HG03558 (cell line): Measurements from ENCODE around the gene BCL11B.
"Not testable (repeated sequence)": the region's sequence is repeated elsewhere in the genome, so short reads cannot be mapped to it uniquely, and the experiment has no call there.

Experiments used
- ATAC-seq: cut with Tn5 transposase; IDR thresholded peaks from one replicate; pipeline ENCODE4 v1.9.1; 2021; ENCODE audit warnings: moderate number of reproducible peaks; ENCODE audit not compliant: unreplicated experiment; ENCODE audit errors: extremely low read depth

BCL11B gene

GRCh38 chr14:99229654-99230207 lies 42.3 kb downstream of the BCL11B start:
- ATAC-seq: no peak

- not testable (repeated sequence) for ATAC-seq
These were observed 43.2 kb downstream of the BCL11B start for GRCh38 chr14:99228760-99229159.

- ATAC-seq: no peak
These were observed 45.3 kb downstream of the BCL11B start for GRCh38 chr14:99226687-99227086.

- ATAC-seq: no peak
These were observed 46.4 kb downstream of the BCL11B start for GRCh38 chr14:99225436-99226203.

GRCh38 chr14:99224948-99225347 lies 47.0 kb downstream of the BCL11B start:
- no peak for ATAC-seq

DNA sequence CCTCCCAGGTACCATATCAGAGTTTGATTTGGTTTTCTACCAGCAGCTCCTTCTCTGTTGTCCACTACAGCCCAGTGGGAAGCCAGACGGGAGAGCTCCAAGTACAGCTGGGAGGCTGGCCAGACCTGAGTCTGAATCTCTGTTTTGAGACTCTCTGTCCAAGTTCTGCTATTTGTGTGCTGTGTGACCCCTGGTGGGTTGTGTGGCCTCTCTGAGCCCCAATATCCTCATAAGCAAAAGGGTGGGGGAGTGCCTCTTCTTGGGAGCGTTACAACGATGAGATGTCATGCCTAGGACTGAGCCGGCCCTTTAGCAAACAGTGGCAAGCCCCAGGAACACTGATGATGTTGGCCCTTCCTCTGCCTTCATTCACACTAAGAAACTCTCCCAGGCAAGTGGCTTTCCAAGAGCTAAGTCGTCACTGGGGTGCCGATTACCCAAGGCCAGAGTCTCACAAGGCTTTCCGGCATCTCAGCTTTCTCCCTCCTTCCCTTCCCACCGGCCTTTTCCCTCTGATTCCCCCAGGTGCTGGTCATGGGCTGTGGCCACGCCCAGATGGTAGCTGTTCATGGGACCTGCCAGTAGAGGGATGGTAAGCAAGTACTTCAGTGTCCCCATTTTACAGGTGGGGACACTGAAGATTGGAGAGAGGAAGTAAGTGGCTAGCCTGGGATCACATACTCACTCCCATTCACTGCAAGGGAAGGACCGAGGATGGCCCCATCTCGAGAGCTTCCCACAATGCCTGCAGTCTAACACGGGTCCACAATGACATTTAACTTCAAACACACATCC lies 47.7 kb downstream of the BCL11B start:
- no peak for ATAC-seq

GRCh38 chr14:99221445-99221844 lies 50.6 kb downstream of the BCL11B start:
- ATAC-seq: no peak

GRCh38 chr14:99217066-99217955 lies 54.7 kb downstream of the BCL11B start:
- no peak for ATAC-seq

- no peak for ATAC-seq
These were observed 55.8 kb downstream of the BCL11B start for GRCh38 chr14:99216191-99216590.

DNA sequence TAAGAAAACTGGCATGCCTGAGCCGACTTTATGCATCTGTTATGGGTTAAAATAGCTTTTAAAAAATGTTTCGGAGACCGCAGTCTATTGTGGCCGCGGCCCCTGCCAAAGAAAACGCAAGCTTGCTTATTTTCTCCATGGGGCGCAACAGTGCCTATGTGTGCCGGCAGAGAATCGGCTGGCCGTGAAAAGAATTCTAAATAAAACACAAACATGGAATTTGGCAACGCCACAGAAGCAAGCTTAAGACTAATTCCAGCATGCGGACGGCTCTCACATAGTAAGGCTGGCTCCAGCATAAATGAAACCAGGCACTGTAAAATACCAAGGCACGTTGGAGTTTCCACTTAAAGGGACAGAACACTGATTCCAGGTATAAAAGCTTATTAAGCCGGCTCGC lies 56.7 kb downstream of the BCL11B start:
- ATAC-seq: no peak

GRCh38 chr14:99214701-99215100 lies 57.3 kb downstream of the BCL11B start:
- ATAC-seq: no peak

- ATAC-seq: no peak
These were observed 58.4 kb downstream of the BCL11B start for GRCh38 chr14:99213527-99213971.

GRCh38 chr14:99213101-99213500 lies 58.9 kb downstream of the BCL11B start:
- no peak for ATAC-seq

GRCh38 chr14:99212646-99213045 lies 59.4 kb downstream of the BCL11B start:
- no peak for ATAC-seq

DNA sequence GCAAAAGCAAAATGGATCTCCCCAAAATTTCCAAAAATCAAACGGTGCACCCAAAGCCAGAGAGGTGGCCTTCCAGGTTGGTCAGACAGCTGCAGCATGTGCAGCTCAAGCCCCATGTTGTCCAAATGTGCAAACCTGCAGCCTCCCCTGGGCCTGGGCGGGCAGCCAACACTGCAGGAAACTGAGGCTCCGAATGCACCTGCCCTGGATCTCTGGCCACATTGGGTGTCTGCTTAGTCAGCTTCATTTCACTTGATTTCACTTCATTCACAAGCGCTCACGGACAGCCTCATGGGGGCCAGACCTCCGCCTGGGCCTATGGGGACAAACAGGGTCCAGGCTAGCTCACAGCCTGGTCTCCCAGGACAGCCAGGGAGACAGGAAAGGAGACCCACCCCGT lies 59.8 kb downstream of the BCL11B start:
- no peak for ATAC-seq

- ATAC-seq: no peak
These were observed 60.6 kb downstream of the BCL11B start for GRCh38 chr14:99211410-99211809.

- ATAC-seq: no peak
These were observed 61.7 kb downstream of the BCL11B start for GRCh38 chr14:99210333-99210732.

DNA sequence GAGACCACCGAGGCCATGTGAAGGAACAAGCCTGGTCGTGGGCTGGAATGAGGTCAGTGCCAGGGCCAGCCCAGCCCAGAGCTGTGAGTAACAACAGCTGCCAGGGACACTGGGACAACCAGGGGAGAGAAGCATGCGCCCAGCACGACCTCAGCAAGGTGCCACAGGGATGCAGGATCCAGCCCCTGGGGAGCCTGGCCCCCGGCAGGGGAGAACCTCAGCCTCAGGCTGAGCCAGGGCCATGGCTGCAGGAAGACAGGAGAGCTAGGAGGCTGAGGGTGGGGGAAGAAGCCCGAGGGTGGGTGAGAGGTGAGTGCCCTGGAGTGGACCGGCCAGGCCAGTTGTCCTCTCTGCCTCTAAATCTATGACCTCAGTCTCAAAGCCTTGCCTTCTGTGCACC lies 62.6 kb downstream of the BCL11B start:
- no peak for ATAC-seq

DNA sequence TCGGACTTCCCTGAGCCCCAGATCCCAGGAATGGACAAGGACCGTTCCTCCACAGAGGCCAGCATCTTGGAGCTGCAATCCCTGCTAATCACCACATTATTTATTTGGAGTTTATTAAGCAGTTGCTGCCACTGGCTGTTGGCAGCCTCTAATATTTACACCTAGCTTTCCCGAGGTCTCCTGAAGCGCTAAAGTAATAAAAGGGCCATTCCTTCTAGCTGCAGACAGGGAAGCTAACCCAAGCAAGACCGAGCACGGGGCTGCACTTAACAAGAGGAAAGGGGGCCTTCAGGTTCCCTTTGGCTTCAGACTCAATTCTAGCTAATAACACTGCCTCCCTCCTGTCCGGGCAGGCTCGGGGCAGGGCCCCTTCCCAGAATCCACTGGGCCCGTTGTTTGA lies 63.7 kb downstream of the BCL11B start:
- ATAC-seq: no peak

GRCh38 chr14:99207456-99207855 lies 64.5 kb downstream of the BCL11B start:
- ATAC-seq: no peak
